ENCODE data around the gene ZNF280B.
"Not testable (repeated sequence)": the region's sequence is repeated elsewhere in the genome, so short reads cannot be mapped to it uniquely, and the experiment has no call there.

ZNF280B gene

DNA sequence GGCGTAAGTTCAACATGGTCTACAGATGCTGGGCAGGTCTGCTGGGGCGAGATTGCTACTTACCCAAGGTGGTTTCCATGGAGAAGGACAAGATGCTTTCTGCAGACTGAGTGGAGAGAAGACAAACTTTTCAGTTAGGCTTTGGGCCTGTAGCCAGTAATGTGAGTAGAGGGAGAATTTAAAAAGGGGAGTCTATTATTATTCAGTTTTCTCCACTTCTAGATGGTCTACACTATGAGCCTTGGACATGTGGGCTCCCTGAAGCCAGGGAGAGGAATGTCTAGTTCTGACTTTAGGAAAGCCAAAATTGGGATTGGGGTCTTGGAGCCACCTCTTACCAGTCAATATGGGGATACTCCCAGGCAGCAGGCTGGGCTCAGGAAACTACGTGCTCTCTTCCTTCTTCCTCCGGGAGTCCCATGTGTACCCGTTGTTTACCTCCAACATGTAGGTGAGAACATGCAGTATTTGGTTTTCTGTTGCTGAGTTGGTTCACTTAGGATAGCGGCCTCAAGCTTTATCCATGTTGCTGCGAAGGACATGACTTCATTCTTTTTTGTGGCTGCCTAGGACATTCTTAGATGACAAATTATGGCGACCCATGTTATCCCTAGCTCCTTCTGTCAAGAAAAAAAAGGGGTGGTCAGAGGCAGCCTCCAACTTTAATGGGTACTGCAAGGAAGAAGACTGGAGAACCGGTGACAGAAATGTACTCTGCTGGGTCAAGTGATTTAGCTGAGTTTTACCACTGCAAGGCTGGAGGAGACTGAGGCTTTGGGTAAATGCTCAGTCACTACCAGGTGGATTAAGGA lies 26.3 kb upstream of the ZNF280B start:
- DNase-seq: no peak

- no peak for DNase-seq
These were observed 25.3 kb upstream of the ZNF280B start for GRCh38 chr22:22533863-22534262.

DNA sequence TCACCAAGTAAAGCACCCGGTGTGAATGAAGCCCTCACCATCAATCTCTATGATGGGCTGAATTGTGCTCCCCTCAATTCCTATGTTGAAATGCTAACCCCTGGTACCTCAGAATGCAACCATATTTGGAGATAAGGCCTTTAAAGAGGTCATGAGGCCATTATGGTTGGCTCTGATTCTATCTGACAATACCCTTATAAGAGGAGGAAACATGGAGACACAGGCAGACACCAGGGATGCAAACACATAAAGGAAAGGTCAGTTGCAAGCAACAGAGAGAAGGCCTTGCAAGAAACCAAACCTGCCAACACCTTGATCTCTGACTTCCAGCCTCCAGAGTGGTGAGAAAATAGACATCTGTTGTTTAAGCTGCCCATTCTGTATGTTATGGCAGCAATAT lies 24.9 kb upstream of the ZNF280B start:
- DNase-seq: no peak

DNA sequence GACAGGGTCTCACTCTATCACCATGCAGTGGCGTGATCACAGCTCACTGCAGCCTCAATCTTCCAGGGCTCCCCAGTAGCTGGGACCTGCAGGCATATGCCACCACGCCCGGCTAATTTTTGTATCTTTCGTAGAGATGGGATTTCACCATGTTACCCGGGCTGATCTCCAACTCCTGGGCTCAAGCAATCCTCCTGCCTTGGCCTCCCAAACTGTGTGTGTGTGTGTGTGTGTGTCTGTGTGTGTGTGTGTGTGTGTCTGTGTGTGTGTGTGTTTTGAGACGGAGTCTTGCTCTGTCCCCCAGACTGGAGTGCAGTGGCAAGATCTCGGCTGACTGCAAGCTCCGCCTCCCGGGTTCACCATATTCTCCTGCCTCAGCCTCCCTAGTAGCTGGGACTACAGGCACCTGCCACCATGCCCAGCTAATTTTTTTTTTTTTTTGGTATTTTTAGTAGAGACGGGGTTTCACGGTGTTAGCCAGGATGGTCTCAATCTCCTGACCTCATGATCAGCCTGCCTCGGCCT lies 24.1 kb upstream of the ZNF280B start:
- DNase-seq: not testable (repeated sequence)

- DNase-seq: no peak
These were observed 23.4 kb upstream of the ZNF280B start for GRCh38 chr22:22531770-22532546.

DNA sequence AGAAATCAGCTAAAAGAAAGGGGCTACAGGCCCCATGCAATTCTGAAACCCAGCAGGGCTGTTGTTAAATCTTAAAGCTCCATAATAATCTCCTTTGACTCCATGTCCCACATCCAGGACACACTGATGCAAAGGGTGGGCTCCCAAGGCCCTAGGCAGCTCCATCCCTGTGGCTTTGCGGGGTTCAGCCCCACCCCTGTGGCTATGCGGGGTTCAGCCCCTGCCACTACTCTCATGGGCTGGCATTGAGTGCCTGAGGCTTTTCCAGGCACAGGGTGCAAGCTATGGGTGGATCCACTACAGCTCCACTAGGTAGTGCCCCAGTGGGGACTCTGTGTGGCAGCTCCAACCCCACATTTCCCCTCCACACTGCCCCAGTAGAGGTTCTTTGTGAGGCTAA lies 20.2 kb upstream of the ZNF280B start:
- no peak for DNase-seq

DNA sequence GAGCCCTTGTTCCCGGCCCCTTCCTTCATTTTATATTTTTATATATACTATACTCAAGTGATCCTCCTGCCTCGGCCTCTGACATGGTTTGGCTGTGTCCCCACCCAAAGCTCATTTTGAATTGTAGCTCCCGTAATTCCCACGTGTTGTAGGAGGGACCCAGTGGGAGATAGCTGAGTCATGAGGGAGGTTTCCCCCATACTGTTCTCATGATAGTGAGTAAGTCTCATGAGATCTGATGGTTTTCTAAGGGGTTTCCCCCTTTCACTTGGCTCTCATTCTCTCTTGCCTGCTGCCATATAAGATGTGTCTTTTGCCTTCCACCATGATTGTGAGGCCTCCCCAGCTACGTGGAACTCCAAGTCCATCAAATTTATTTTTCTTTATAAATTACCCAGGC lies 18.8 kb upstream of the ZNF280B start:
- DNase-seq: no peak

- DNase-seq: no peak
These were observed 17.8 kb upstream of the ZNF280B start for GRCh38 chr22:22526125-22526912.

- no peak for DNase-seq
These were observed 15.0 kb upstream of the ZNF280B start for GRCh38 chr22:22523494-22523893.

- DNase-seq: no peak
These were observed 13.1 kb upstream of the ZNF280B start for GRCh38 chr22:22521631-22522030.

GRCh38 chr22:22520667-22521602 lies 12.4 kb upstream of the ZNF280B start:
- DNase-seq: no peak

DNA sequence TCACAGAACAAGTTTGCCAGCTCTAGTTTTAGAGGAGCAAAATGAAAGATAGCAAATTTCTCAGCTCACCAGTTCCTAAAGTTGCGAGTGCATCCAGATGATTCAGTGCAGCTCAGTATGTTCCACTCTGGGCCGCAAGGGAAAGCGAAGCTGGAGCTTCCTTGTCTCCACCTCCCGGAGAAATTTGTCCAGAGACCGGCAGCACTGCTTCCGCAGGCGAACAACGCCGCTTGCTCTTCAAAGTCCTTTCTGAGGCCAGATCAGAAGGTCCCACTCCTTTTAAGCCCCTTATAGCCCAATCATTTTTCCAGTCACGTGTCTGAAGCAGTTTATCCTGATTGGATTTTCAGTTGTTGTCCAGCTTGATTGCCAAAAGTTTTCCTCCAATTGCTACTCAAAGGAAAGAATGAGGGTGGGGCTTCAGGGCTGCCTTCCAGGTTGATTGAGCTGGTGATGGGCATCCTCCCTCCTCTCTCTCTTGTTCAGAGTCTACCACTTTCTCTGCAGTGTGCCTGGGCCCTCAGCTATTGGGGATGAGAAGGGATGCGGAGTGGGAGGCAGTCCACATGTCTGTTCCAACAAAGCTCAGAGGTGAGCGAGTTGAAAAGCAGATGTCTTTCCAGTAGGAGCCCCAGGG lies 11.6 kb upstream of the ZNF280B start, which contains the start of gene ZNF280A:
Gene ZNF280A (minus strand): TSS at position 251 of the 637 bp plus-strand sequence. CDS start 4,640 bp downstream, outside the sequence.
- DNase-seq: no peak

DNA sequence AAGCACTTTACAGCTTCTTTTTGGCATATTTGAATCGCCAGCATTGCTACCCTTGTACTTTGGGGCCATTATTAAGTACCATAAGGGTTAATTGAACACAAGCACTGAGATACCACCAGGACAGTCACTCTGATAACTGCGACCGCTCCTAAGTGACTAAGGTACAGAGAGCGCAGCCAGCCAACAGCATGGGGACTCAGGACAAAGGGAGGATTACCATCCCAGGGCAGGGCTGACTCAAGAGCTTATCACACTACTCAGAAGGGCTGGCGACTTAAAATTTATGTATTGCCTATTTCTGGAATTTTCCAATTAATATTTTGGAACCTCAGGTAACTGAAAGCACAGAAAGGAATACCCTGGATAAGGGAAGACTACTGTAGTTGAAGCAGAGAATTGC lies 11.0 kb upstream of the ZNF280B start:
- DNase-seq: no peak

DNA sequence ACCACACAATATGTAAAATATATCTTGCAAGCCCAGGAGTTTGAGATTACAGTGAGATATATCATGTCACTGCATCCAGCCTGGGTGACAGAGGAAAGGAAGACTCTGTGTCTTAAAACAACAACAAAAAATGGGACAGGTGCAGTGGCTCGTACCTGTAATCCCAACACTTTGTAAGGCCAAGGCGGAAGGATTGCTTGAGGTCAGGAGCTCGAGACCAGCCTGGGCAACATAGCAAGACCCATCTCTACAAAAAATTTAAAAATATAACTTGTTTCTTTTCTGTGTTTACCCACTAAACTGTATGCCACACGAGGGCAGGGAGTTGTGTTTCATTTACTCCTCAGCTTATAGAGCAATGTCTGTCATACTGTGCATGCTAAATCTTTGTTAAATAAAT lies 8.4 kb upstream of the ZNF280B start:
- no peak for DNase-seq

GRCh38 chr22:22515890-22516289 lies 7.3 kb upstream of the ZNF280B start:
- DNase-seq: no peak

DNA sequence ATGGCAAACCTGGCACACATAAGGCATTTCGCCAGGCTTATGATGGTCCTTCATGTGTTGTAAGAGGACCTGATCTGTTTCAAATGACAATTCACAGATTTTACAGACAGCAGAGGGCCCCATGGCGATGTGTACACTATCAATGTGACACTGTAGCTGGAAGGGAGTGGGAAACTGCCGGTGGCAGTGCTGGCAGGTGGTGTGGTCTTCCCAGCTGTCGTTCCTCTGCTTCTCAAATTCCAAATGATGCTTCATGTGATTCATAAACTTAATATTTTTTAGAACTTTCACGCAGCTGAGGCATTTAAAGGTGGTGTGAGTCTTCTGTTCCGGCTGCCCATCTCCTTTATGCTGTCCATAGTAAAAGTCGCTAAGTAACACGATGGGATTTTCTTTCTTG lies 5.9 kb upstream of the ZNF280B start:
- not testable (repeated sequence) for DNase-seq

GRCh38 chr22:22513619-22514018 lies 5.1 kb upstream of the ZNF280B start:
- DNase-seq: no peak

- no peak for DNase-seq
These were observed 4.4 kb upstream of the ZNF280B start for GRCh38 chr22:22512951-22513350.

DNA sequence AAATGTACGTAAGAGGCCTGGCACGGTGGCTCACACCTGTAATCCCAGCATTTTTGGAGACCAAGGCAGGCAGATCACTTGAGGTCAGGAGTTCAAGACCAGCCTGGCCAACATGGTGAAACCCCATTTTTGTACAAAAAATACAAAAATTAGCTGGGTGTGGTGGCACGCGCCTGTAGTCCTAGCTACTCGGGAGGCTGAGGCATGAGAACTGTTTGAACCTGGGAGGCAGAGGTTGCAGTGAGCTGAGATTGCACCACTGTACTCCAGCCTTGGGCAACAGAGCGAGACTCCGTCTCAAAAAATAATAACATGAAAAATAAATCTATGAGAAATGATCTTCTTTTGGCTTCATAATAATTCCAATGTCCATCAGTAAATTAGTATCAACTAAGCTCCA lies 2.3 kb upstream of the ZNF280B start:
- DNase-seq: not testable (repeated sequence)

- DNase-seq: not testable (repeated sequence)
These were observed 1.4 kb upstream of the ZNF280B start for GRCh38 chr22:22509912-22510311.

DNA sequence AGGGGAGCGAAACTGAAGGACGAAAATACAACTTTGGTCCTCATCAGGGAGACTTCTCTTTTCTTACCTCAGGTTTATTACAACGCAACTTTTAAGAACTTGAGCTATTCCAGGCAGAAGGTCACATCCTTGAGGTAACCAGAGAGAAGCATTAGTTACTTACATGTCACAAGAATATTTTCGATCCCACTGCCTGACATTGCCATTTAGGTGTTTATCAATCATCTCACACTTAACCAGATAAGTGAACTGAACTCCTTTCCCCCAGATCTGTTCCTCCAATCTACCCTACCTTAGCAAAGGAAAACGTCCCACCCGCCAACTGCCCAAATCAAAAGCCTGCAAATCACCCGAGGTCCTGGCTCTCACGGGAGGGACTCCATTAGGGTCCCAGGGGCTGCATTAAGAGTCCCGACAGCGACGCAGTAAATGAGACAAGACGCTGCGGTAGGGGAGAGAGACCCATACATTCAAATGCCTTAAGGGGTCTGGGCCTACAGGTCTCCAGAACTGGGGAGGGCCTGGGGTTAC lies 734 bp downstream of the ZNF280B start:
- peak; percentile 2 for DNase-seq
